AG04449 (cell line): Measurements from ENCODE around the gene UBL4A.

Source experiments
- CTCF ChIA-PET: fragments of 350-600 bp; formaldehyde crosslinking; extraction: SDS; loops from one replicate; lab custom pipeline; 2021; ENCODE audit warnings: antibody characterized with exemption; lab: Yijun Ruan, JAX
- POLR2A ChIA-PET: fragments of 400-600, 350-600 bp; formaldehyde crosslinking; extraction: SDS; loops from one replicate; lab custom pipeline; 2020; ENCODE audit warnings: antibody characterized with exemption, inconsistent platforms; lab: Yijun Ruan, JAX
- DNase-seq: peaks from one replicate; pipeline ENCODE4 v3.0.0-alpha.2; 2010; ENCODE audit warnings: low read depth, low spot score
- H3K4me3 ChIP-seq: 2 replicates; pipeline ENCODE4 v1.5.1; 2011; ENCODE audit warnings: low read depth, mild to moderate bottlenecking, control low read depth, low read length
- TF ChIP-seq, protein P1 (sequence below): IDR thresholded peaks from one replicate; pipeline ENCODE4 v1.5.1; 2011; ENCODE audit warnings: mild to moderate bottlenecking, moderate library complexity, low read length, control low read depth, inconsistent platforms; ENCODE audit not compliant: insufficient read depth; ENCODE audit errors: missing control alignments

Gene UBL4A

DNA sequence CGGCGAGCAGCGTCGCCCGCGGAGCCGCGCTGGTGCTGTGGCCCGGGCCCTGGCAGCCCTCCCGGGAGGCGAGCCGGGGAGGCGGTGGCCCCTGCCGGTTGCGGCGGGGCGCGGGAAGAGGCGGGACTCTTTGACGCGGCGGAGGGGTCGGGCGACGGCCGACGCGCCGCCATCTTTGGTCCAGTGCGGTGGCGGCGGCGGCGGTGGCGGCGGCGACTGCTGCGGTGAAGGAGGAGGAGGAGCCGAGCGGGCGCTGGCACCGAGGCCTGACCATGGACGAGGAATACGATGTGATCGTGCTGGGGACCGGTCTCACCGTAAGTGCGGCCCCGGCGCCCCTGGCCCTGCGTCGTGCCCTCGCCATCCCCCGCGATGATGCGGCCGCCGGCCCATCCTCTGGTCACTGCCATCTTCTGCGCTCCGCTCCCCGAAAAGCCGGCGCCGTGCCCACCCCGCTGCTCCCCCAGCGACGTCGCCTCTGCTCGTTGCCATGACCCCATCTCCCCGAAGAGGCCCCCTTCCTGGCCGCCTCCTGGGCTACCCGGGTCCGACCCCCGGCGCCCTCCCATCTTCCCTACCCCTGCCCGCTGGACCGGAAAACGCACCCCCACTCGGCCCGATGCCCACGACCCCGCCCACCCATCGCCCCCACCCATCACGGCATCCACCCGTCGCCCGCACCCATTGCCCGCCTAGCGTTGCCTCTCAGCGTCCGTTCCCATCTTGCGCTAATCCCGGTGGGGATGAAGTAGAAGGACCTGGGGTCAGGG, 49.2 kb downstream of the UBL4A start, which contains the start of gene GDI1:
Gene GDI1, plus strand, starts transcription at position 172 of the 770 bp plus-strand sequence. Its CDS starts 101 bp downstream, at position 273.
- ChIA-PET CTCF (no interaction called here), POLR2A (no interaction called here)
- TF ChIP-seq, protein P1, sequence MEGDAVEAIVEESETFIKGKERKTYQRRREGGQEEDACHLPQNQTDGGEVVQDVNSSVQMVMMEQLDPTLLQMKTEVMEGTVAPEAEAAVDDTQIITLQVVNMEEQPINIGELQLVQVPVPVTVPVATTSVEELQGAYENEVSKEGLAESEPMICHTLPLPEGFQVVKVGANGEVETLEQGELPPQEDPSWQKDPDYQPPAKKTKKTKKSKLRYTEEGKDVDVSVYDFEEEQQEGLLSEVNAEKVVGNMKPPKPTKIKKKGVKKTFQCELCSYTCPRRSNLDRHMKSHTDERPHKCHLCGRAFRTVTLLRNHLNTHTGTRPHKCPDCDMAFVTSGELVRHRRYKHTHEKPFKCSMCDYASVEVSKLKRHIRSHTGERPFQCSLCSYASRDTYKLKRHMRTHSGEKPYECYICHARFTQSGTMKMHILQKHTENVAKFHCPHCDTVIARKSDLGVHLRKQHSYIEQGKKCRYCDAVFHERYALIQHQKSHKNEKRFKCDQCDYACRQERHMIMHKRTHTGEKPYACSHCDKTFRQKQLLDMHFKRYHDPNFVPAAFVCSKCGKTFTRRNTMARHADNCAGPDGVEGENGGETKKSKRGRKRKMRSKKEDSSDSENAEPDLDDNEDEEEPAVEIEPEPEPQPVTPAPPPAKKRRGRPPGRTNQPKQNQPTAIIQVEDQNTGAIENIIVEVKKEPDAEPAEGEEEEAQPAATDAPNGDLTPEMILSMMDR, result no peak
- no peak for DNase-seq
- H3K4me3 ChIP-seq, result peak within 1 kb of the TSS; percentile 68

DNA sequence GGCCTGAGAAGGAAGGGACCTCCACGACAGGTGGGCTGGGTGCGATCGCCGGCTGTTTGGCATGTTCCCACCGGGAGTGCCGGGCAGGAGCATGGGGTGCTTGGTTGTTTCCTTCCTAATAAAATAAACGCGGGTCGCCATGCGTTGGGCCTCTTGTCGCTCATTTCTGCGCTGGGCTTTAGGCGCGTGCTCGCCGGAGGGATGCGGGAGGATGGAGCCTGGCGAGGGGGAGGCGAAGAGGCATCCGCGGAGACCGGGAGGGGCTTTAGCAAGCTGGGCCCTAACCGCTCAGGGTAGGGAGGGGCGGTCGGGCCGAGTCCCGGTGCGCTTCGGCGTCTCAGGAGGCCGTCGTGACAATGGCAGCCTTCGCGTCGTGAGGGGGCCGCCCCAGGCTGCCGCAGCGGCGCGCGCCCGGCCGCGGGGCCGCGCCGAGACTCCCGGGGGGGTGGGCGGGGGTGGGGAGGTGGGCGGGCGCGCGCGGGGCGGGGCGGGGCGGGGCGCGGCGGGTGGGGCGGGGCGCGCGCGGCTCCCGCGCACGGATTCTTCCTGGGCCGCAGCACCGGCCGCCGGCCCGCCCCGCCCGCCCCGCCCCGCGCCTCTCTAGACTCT, 49.9 kb downstream of the UBL4A start:
- no peak for DNase-seq
- peak overlapping the region; percentile 68 for H3K4me3 ChIP-seq
- CTCF ChIA-PET, result no interaction called here

DNA sequence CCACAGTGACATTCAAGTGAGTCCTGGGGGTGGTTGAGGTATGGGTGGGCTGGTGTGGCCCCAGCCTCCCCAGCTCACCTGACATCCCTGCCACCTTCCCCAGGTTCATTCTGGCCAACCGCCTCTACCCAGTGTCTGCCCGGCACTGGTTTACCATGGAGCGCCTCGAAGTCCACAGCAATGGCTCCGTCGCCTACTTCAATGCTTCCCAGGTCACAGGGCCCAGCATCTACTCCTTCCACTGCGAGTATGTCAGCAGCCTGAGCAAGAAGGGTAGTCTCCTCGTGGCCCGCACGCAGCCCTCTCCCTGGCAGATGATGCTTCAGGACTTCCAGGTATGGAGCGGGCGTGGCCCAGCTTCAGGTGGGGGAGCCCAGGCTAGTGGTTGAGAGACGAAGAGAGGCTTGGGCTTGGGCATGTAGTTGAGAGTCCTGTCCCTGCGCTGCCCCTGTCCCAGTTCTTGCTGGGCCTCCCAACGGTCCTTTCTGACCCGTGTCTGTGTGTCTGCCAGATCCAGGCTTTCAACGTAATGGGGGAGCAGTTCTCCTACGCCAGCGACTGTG, 51.2 kb downstream of the UBL4A start:
- TF ChIP-seq, protein P1, result no peak
- ChIA-PET CTCF (no interaction called here), POLR2A (no interaction called here)
- no peak overlapping the region for H3K4me3 ChIP-seq
- DNase-seq, result no peak

More for the DNA sequence above, 49.9 kb downstream of the UBL4A start:
- POLR2A ChIA-PET, result no interaction called here
- TF ChIP-seq, protein P1, result no peak

DNA sequence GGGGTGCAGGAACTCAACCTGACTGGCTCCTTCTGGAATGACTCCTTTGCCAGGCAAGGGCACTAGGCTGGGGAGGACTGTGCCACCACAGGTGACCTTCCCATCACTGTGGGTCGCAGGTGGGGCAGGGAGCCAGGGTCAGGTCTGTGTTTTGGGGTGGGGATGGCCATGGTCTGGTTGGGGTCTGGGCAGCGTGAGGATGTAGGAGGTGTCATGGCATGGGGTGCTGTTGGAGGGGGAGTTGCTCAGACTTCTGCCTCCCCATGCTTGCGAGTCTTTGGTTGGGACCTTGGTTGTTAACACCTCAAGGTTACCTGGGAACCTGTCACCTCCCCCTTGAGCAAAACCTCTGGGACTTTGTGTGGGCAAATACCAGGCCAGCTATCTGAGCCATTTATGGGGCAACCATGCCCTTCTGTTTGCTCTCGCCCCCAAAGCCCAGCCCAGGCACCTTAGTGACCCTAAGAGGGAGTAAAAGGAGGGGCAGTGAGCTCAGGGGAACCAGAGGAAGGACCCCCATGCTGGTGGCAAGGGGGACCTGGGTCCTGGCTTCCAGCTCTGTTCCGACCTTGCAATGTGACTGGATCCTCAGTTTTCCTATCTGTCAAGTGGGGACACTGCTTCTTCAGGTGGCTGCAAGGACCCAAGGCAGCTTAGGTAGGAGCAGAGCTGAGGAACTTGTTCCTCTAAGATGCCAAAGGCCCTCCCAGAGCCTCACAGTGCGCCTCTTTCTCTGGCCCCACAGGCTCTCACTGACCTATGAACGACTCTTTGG, 51.8 kb downstream of the UBL4A start:
- ChIA-PET POLR2A (no interaction called here), CTCF (no interaction called here)
- no peak overlapping the region for H3K4me3 ChIP-seq
- no peak for DNase-seq
- TF ChIP-seq, protein P1, result no peak
